Upper lobe of right lung (tissue), 1 donor: ENCODE measurements around the gene HSPB6. TPM values are rescaled to one million over a fixed set of nuclear protein-coding genes. Genes with fewer than 3 reads are reported as not detected.
A peak's percentile ranks its signal among the peaks of the same experiment; 100 is the strongest.

Source experiments
- ATAC-seq: fragments of 200-7000 bp; cut with Tn5 transposase; one replicate; pipeline ENCODE4 v1.9.1; 2020; ENCODE audit warnings: mild to moderate bottlenecking, moderate library complexity
- DNase-seq: peaks from one replicate; pipeline ENCODE4 v3.0.0-alpha.2; 2020
- H3K27ac ChIP-seq: fragments of 200-600 bp; one replicate; pipeline ENCODE4 v1.8.0; 2022
- H3K27me3 ChIP-seq: fragments of 200-600 bp; one replicate; pipeline ENCODE4 v1.8.0; 2022; ENCODE audit warnings: mild to moderate bottlenecking
- H3K36me3 ChIP-seq: fragments of 200-600 bp; one replicate; pipeline ENCODE4 v1.8.0; 2022
- H3K4me1 ChIP-seq: fragments of 200-600 bp; one replicate; pipeline ENCODE4 v1.8.0; 2022
- H3K4me3 ChIP-seq: fragments of 200-600 bp; one replicate; pipeline ENCODE4 v1.8.0; 2022; ENCODE audit warnings: mild to moderate bottlenecking
- H3K9me3 ChIP-seq: fragments of 200-600 bp; one replicate; pipeline ENCODE4 v1.8.0; 2022
- CTCF ChIP-seq: fragments of 200-600 bp; IDR thresholded peaks from one replicate; pipeline ENCODE4 v1.8.0; 2022; ENCODE audit warnings: antibody characterized with exemption
- intact Hi-C: fragments of 100-400 bp; cut with DNase I; formaldehyde crosslinking; loops from one replicate; pipeline ENCODE4 v1.11.0; 2022
- total RNA-seq: library from RNA; stranded (reverse); fragmentation: NEBNext Ultra II Directional; extraction: Animal tissue kit (Norgen Biotek cat#: 25700); gene quantifications from one replicate; pipeline ENCODE4 v1.2.1, GENCODE V29; 2021
- donor health status: DM: no; HTN: yes; CAD: no; lungs with severe emphysema.

The HSPB6 gene
- total RNA-seq, 1 donor from 2014 or later: 41.3 TPM

GRCh38 chr19:35740423-35741202, 16.2 kb downstream of the HSPB6 start:
- no peaks in the 10 kb centered on the region for H3K9me3 ChIP-seq
- peaks cover 24% of the 10 kb centered on the region for H3K4me1 ChIP-seq
- peak overlapping the region; percentile 65 for H3K4me3 ChIP-seq
- intact Hi-C loops: no loop called here
- H3K36me3 ChIP-seq: peaks cover 34% of the 10 kb centered on the region
- DNase-seq: peak; percentile 99
- ATAC-seq: peak; percentile 88
- H3K27me3 ChIP-seq: no peaks in the 10 kb centered on the region
- peak overlapping the region; percentile 88 for H3K27ac ChIP-seq
- peak; percentile 24 for TF ChIP-seq CTCF

- H3K9me3 ChIP-seq: no peaks in the 10 kb centered on the region
- peaks cover 34% of the 10 kb centered on the region for H3K36me3 ChIP-seq
- no peaks in the 10 kb centered on the region for H3K27me3 ChIP-seq
- no peak for DNase-seq
- intact Hi-C loops: no loop called here
- H3K4me3 ChIP-seq: peak overlapping the region; percentile 65
- TF ChIP-seq CTCF: no peak
- H3K4me1 ChIP-seq: peaks cover 24% of the 10 kb centered on the region
- peak overlapping the region; percentile 88 for H3K27ac ChIP-seq
- ATAC-seq: no peak
Observed at GRCh38 chr19:35740108-35740422, 16.8 kb downstream of the HSPB6 start.

GRCh38 chr19:35739275-35740107, 17.3 kb downstream of the HSPB6 start:
- Histone ChIP-seq H3K27me3 (no peaks in the 10 kb centered on the region), H3K9me3 (no peaks in the 10 kb centered on the region), H3K27ac (peak overlapping the region; percentile 88), H3K4me3 (peak overlapping the region; percentile 65), H3K4me1 (peaks cover 23% of the 10 kb centered on the region), H3K36me3 (peaks cover 38% of the 10 kb centered on the region)
- TF ChIP-seq CTCF: no peak
- DNase-seq: no peak
- no peak for ATAC-seq
- intact Hi-C loops: no loop called here

- H3K4me1 ChIP-seq: peaks cover 17% of the 10 kb centered on the region
- DNase-seq (no peak), ATAC-seq (no peak)
- no peak for TF ChIP-seq CTCF
- intact Hi-C loops: no loop called here
- no peak overlapping the region for H3K4me3 ChIP-seq
- no peaks in the 10 kb centered on the region for H3K27me3 ChIP-seq
- no peaks in the 10 kb centered on the region for H3K9me3 ChIP-seq
- H3K36me3 ChIP-seq: peaks cover 45% of the 10 kb centered on the region
- H3K27ac ChIP-seq: peak overlapping the region; percentile 30
Observed at GRCh38 chr19:35738887-35739229, 18.0 kb downstream of the HSPB6 start.

GRCh38 chr19:35738021-35738886, 18.6 kb downstream of the HSPB6 start:
- no peak for DNase-seq

More at GRCh38 chr19:35738021-35738886, 18.6 kb downstream of the HSPB6 start:
- intact Hi-C loops: no loop called here
- Histone ChIP-seq H3K4me3 (no peak overlapping the region), H3K4me1 (peaks cover 17% of the 10 kb centered on the region), H3K27ac (peak overlapping the region; percentile 30), H3K27me3 (no peaks in the 10 kb centered on the region), H3K9me3 (no peaks in the 10 kb centered on the region), H3K36me3 (peaks cover 47% of the 10 kb centered on the region)
- ATAC-seq: no peak
- no peak for TF ChIP-seq CTCF
